Activated CD4-positive, alpha-beta T cell treated with anti-CD3 and anti-CD28 coated beads for 36 hours (primary cell): ENCODE data around the gene AGT. TPM values are rescaled to one million over a fixed set of nuclear protein-coding genes. Genes with fewer than 3 reads are reported as not detected.
"Not testable (repeated sequence)": the region's sequence is repeated elsewhere in the genome, so short reads cannot be mapped to it uniquely, and the experiment has no call there.

ENCODE experiments used
- ATAC-seq: fragments of 200-7000 bp; cut with Tn5 transposase; one replicate; pipeline ENCODE4 v1.10.0; 2021; ENCODE audit warnings: mild to moderate bottlenecking, moderate library complexity
- CTCF ChIA-PET: fragments of 350-600 bp; sonication (Branson Sonifier 250); formaldehyde crosslinking; loops from one replicate; lab custom pipeline; 2021; ENCODE audit warnings: antibody characterized with exemption; lab: Charles Lee
- POLR2A ChIA-PET: fragments of 350-600 bp; sonication (Branson Sonifier 250); formaldehyde crosslinking; loops from one replicate; lab custom pipeline; 2021; ENCODE audit warnings: antibody characterized with exemption, inconsistent platforms; lab: Charles Lee
- DNase-seq: peaks from one replicate; pipeline ENCODE4 v3.0.0-alpha.2; 2020
- H3K27ac Mint-ChIP-seq: one replicate; pipeline ENCODE4 v1.8.0; 2021; ENCODE audit warnings: mixed read lengths
- H3K27me3 Mint-ChIP-seq: one replicate; pipeline ENCODE4 v1.8.0; 2021; ENCODE audit warnings: mixed read lengths
- H3K36me3 Mint-ChIP-seq: one replicate; pipeline ENCODE4 v1.8.0; 2021; ENCODE audit warnings: low read depth, mixed read lengths
- H3K4me1 Mint-ChIP-seq: one replicate; pipeline ENCODE4 v1.8.0; 2021; ENCODE audit warnings: mixed read lengths
- H3K4me3 Mint-ChIP-seq: one replicate; pipeline ENCODE4 v1.8.0; 2021; ENCODE audit warnings: mild to moderate bottlenecking, moderate library complexity, mixed read lengths
- H3K9me3 Mint-ChIP-seq: one replicate; pipeline ENCODE4 v1.8.0; 2021; ENCODE audit warnings: low read depth, mixed read lengths
- intact Hi-C, 2 experiments: fragments of 100-400 bp; cut with DNase I in 1 of 2; cut with micrococcal nuclease in 1 of 2; formaldehyde crosslinking; loops; one replicate each; pipeline versions ENCODE4 v1.14.2 to v1.15.1; 2022 to 2024; cut with DNase I, micrococcal nuclease
- total RNA-seq, 2 experiments: library from RNA; stranded (reverse); gene quantifications; one replicate each; pipeline ENCODE4 v1.2.3, GENCODE V29; 2021

Gene AGT
- total RNA-seq, 2 experiments from 2014 or later: not detected

GRCh38 chr1:230739564-230740290 lies 25.8 kb upstream of the AGT start:
- Mint-ChIP-seq H3K27me3 (peaks cover 20% of the 10 kb centered on the region), H3K4me3 (no peak overlapping the region), H3K27ac (no peak overlapping the region), H3K9me3 (peaks cover 2% of the 10 kb centered on the region), H3K36me3 (no peaks in the 10 kb centered on the region), H3K4me1 (no peaks in the 10 kb centered on the region)
- CTCF ChIA-PET: interaction anchor here (0.6 kb wide), 1 partner anchor 334 kb away, joined by 3 read pairs; no protein-coding TSS in a partner anchor
- POLR2A ChIA-PET: no interaction called here
- no peak for DNase-seq
- intact Hi-C loops: no loop called here
- ATAC-seq: no peak

- no peaks in the 10 kb centered on the region for H3K4me1 Mint-ChIP-seq
Measured at GRCh38 chr1:230737622-230738262, 23.8 kb upstream of the AGT start.

GRCh38 chr1:230735447-230735846 lies 21.5 kb upstream of the AGT start:
- Mint-ChIP-seq H3K27me3 (peaks cover 18% of the 10 kb centered on the region), H3K4me3 (no peak overlapping the region), H3K4me1 (no peaks in the 10 kb centered on the region), H3K9me3 (peaks cover 2% of the 10 kb centered on the region), H3K36me3 (no peaks in the 10 kb centered on the region), H3K27ac (no peak overlapping the region)
- ChIA-PET POLR2A (no interaction called here), CTCF (no interaction called here)
- intact Hi-C loops: no loop called here
- ATAC-seq: no peak
- DNase-seq: no peak

More at GRCh38 chr1:230737622-230738262, 23.8 kb upstream of the AGT start:
- POLR2A ChIA-PET: no interaction called here
- intact Hi-C loops: no loop called here
- ATAC-seq (no peak), DNase-seq (no peak)
- CTCF ChIA-PET: interaction anchor here (1.0 kb wide), 1 partner anchor 52 kb away, joined by 3 read pairs; no protein-coding TSS in a partner anchor
- peaks cover 2% of the 10 kb centered on the region for H3K9me3 Mint-ChIP-seq
- H3K36me3 Mint-ChIP-seq: no peaks in the 10 kb centered on the region
- H3K4me3 Mint-ChIP-seq: no peak overlapping the region
- peaks cover 19% of the 10 kb centered on the region for H3K27me3 Mint-ChIP-seq
- no peak overlapping the region for H3K27ac Mint-ChIP-seq

- Mint-ChIP-seq H3K4me3 (no peak overlapping the region), H3K27me3 (peaks cover 13% of the 10 kb centered on the region), H3K27ac (no peak overlapping the region), H3K4me1 (no peaks in the 10 kb centered on the region), H3K9me3 (no peaks in the 10 kb centered on the region), H3K36me3 (no peaks in the 10 kb centered on the region)
- no peak for ATAC-seq
- intact Hi-C loops: no loop called here
- ChIA-PET CTCF (interaction anchor here (1.4 kb wide), 1 partner anchor 170 kb away, joined by 3 read pairs; no protein-coding TSS in a partner anchor), POLR2A (no interaction called here)
- no peak for DNase-seq
Measured at GRCh38 chr1:230730977-230731376, 17.1 kb upstream of the AGT start.

GRCh38 chr1:230728710-230729392 lies 14.9 kb upstream of the AGT start:
- H3K4me1 Mint-ChIP-seq: no peaks in the 10 kb centered on the region
- no peak for DNase-seq

GRCh38 chr1:230725256-230726012 lies 11.5 kb upstream of the AGT start:
- Mint-ChIP-seq H3K36me3 (no peaks in the 10 kb centered on the region), H3K9me3 (peaks cover 5% of the 10 kb centered on the region), H3K4me1 (no peaks in the 10 kb centered on the region), H3K27ac (no peak overlapping the region), H3K4me3 (no peak overlapping the region), H3K27me3 (peaks cover 12% of the 10 kb centered on the region)
- DNase-seq (no peak), ATAC-seq (no peak)
- intact Hi-C loops: no loop called here
- CTCF ChIA-PET: no interaction called here
- POLR2A ChIA-PET: no interaction called here

More at GRCh38 chr1:230728710-230729392, 14.9 kb upstream of the AGT start:
- Mint-ChIP-seq H3K9me3 (no peaks in the 10 kb centered on the region), H3K27ac (no peak overlapping the region), H3K4me3 (no peak overlapping the region), H3K36me3 (no peaks in the 10 kb centered on the region), H3K27me3 (peaks cover 14% of the 10 kb centered on the region)
- intact Hi-C loops: no loop called here
- ChIA-PET CTCF (interaction anchor here (0.7 to 1.2 kb wide), 2 partner anchors 60 to 87 kb away, joined by 3 read pairs; no protein-coding TSS in a partner anchor), POLR2A (no interaction called here)
- ATAC-seq: no peak

- intact Hi-C loops, H3K4me1 Mint-ChIP-seq, H3K27me3 Mint-ChIP-seq, H3K27ac Mint-ChIP-seq, ATAC-seq, H3K4me3 Mint-ChIP-seq, H3K9me3 Mint-ChIP-seq, CTCF ChIA-PET, POLR2A ChIA-PET, H3K36me3 Mint-ChIP-seq, DNase-seq: not testable (repeated sequence)
Measured at GRCh38 chr1:230721849-230722522, 8.1 kb upstream of the AGT start.

GRCh38 chr1:230717251-230717650 lies 3.3 kb upstream of the AGT start:
- Mint-ChIP-seq H3K4me1 (no peaks in the 10 kb centered on the region), H3K4me3 (no peak overlapping the region), H3K36me3 (no peaks in the 10 kb centered on the region), H3K27me3 (peaks cover 12% of the 10 kb centered on the region), H3K9me3 (peaks cover 8% of the 10 kb centered on the region), H3K27ac (no peak overlapping the region)
- CTCF ChIA-PET: interaction anchor here (0.6 kb wide), 1 partner anchor 402 kb away, joined by 3 read pairs; no protein-coding TSS in a partner anchor
- intact Hi-C loops: no loop called here
- POLR2A ChIA-PET: no interaction called here
- DNase-seq: no peak
- no peak for ATAC-seq

GRCh38 chr1:230716453-230716852 lies 2.5 kb upstream of the AGT start:
- intact Hi-C loops, H3K9me3 Mint-ChIP-seq, DNase-seq, H3K4me1 Mint-ChIP-seq, H3K36me3 Mint-ChIP-seq, H3K27ac Mint-ChIP-seq, H3K4me3 Mint-ChIP-seq, ATAC-seq, POLR2A ChIA-PET: not testable (repeated sequence)
- peaks cover 12% of the 10 kb centered on the region for H3K27me3 Mint-ChIP-seq
- CTCF ChIA-PET: interaction anchor here (0.6 kb wide), 1 partner anchor 403 kb away, joined by 3 read pairs; no protein-coding TSS in a partner anchor

- POLR2A ChIA-PET: no interaction called here
- ATAC-seq (no peak), DNase-seq (no peak)
- H3K9me3 Mint-ChIP-seq: peaks cover 3% of the 10 kb centered on the region
- no peaks in the 10 kb centered on the region for H3K36me3 Mint-ChIP-seq
- intact Hi-C loops: no loop called here
- CTCF ChIA-PET: no interaction called here
- H3K27ac Mint-ChIP-seq: no peak overlapping the region
- H3K4me1 Mint-ChIP-seq: no peaks in the 10 kb centered on the region
- H3K27me3 Mint-ChIP-seq: peaks cover 12% of the 10 kb centered on the region
- no peak overlapping the region for H3K4me3 Mint-ChIP-seq
Measured at GRCh38 chr1:230715510-230715909, 1.6 kb upstream of the AGT start.

GRCh38 chr1:230713547-230713914 lies 391 bp downstream of the AGT start:
- H3K36me3 Mint-ChIP-seq: no peaks in the 10 kb centered on the region
- ChIA-PET POLR2A (no interaction called here), CTCF (no interaction called here)
- H3K27me3 Mint-ChIP-seq: peaks cover 12% of the 10 kb centered on the region
- no peak overlapping the region for H3K4me3 Mint-ChIP-seq
- DNase-seq: no peak
- no peak overlapping the region for H3K27ac Mint-ChIP-seq
- H3K9me3 Mint-ChIP-seq: peaks cover 3% of the 10 kb centered on the region
- intact Hi-C loops: no loop called here
- no peak for ATAC-seq
- no peaks in the 10 kb centered on the region for H3K4me1 Mint-ChIP-seq
